GM11168 (cell line): ENCODE measurements around the gene VPS52.
"Not testable (repeated sequence)": the region's sequence is repeated elsewhere in the genome, so short reads cannot be mapped to it uniquely, and the experiment has no call there.

Experiments
- in situ Hi-C: fragments of 300-500 bp; cut with MboI; formaldehyde crosslinking; loops from one replicate; pipeline ENCODE4 v1.12.0; 2022; ENCODE audit warnings: low sequenced_read_pairs; ENCODE audit not compliant: unreplicated experiment

The VPS52 gene

DNA sequence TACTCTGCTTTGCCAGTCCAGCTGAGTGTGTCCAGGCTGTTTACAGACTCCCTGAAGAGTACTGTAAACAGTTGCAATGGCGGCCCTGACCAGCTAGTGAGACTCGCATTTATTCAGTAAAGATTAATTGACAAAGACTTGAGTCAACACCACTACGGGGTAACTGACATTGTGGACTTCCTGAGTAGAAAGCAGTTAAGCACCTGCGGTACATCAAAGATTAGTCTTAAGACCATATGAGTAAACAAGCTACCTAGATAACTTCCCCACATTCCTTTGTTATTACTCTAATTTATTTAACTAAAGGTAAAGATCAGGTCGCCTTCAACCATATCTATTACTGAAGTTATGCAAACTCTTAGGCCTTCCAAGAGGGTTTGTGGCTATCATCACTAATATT, 12.6 kb downstream of the VPS52 start:
- in situ Hi-C loops = no loop called here

- in situ Hi-C loops = no loop called here
Observed at GRCh38 chr6:33254591-33254990, 17.1 kb downstream of the VPS52 start.

DNA sequence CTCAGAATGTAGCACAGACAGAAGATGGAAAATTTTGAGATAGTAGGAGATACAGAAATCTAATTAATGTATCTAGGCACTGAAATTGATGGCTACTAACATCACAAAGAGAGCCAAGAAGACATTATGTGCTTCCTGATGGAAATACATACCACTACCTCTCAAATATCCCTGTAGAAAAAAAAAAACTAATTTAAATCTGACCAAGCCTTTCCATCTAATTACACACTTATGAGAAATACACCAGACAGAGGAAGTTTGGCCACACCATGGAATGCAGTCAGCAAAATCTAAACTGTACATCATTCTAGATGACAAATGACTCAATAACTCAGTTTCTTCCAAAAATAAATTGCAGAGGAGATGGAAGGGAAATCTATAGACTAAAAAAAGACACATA, 18.9 kb downstream of the VPS52 start:
- in situ Hi-C loops = no loop called here

- in situ Hi-C loops = no loop called here
Observed at GRCh38 chr6:33251395-33252012, 20.2 kb downstream of the VPS52 start.

GRCh38 chr6:33250731-33251130, 20.9 kb downstream of the VPS52 start:
- in situ Hi-C loops = no loop called here

- in situ Hi-C loops = loop anchor here (5.0 kb wide), 1 partner anchor 83 kb away; no protein-coding TSS in a partner anchor
Observed at GRCh38 chr6:33249732-33250630, 21.7 kb downstream of the VPS52 start.

DNA sequence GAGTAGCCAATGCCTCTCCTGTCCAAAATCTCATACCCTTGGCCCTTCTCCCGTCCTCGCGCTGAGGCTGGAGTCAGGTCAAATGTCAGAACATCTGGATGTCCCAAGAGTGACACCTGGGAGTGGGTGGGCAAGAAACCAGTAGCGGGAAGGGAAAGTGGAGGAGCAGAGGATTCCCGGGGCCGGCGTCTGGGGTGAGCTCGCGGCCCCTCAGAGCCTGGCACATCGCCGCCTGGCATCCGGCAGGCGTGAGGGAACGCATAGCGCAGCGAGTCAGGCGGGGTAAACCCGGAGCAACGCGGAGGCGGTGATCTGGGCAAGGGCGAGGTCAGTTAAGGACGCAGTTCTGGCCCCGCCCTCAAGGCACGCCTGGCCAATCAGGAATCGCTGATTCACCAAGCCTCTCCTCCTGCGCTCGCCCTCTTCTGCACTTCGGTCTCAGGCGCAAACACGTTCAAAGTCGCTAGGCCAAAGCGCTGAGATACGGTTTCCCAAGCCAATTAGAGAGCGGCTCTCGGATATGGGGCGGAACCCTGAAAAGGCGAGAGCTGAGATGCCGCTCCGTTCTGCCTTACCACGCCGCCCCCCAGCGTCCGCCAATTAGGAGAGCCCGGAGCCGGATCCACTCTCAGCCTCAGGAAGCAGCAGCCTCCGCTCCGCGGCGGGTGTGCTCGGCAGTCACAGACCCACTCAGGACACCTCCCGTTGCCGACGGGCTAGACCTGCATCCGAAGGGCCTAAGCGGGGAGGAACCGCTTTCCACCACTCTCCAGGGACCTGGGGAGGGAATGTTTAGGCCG, 22.5 kb downstream of the VPS52 start:
- in situ Hi-C loops = loop anchor here (5.0 kb wide), 1 partner anchor 82 kb away; no protein-coding TSS in a partner anchor

DNA sequence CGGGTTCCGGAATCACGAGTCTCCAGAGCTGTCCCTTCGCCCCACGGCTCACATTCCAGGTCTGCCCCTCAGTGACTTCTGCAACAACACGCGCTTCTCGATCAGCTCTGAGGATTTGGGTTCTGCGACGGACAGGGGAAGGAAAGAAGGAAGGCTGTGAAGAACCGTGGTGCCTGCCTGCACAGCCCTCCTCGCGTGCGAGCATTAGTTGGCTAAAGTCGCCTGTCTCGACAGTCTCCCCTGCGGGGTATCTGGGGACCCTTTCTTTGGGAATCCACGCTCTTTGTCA, 23.1 kb downstream of the VPS52 start:
- in situ Hi-C loops = loop anchor here (5.0 kb wide), 1 partner anchor 81 kb away; no protein-coding TSS in a partner anchor

- in situ Hi-C loops = loop anchor here (5.0 kb wide), 1 partner anchor 81 kb away; no protein-coding TSS in a partner anchor
Observed at GRCh38 chr6:33247977-33248642, 23.6 kb downstream of the VPS52 start.

GRCh38 chr6:33243476-33243875, 28.2 kb downstream of the VPS52 start:
- in situ Hi-C loops = no loop called here

DNA sequence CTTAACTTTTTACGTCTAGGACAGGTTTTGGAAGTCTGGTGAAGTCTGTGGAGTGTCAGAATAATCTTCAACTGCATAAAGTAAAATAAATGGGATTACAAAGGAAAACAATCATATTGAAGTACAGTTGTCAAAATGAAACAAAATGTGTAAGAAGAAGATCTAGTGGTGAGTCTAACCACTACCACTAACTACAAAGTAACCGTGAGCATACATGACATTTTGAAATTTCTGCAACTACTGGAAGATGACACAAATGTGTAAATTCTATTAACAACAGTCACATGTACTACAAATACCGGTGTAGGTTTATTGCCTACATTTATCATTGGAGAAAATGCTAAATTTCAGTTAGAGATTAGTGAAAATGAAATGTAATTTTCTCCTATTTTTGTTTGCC, 29.7 kb downstream of the VPS52 start:
- in situ Hi-C loops = no loop called here

- in situ Hi-C loops = no loop called here
Observed at GRCh38 chr6:33237741-33238140, 33.9 kb downstream of the VPS52 start.

GRCh38 chr6:33236852-33237251, 34.8 kb downstream of the VPS52 start:
- in situ Hi-C loops = no loop called here

GRCh38 chr6:33236328-33236727, 35.3 kb downstream of the VPS52 start:
- in situ Hi-C loops = no loop called here

- in situ Hi-C loops = no loop called here
Observed at GRCh38 chr6:33235221-33235634, 36.4 kb downstream of the VPS52 start.

- in situ Hi-C loops = not testable (repeated sequence)
Observed at GRCh38 chr6:33226503-33227120, 45.1 kb downstream of the VPS52 start.

DNA sequence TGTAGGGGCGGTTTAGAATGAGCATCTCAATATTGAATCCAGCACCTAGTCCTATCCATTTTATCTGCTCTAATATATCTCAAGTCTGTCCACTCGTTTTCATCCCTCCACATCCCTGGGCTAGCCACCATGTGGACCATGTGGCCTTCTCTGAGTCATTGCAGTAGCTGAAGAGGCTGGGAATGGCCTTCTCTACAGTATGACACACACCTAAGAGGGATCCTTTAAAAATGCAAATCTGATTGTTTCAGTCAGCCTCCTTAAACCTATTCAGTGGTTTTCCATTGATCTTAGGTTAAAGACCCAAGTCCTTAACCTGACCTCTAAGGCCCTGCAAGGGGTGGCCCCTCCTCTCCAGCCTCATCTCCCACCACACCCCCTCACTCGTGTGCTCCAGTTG, 54.0 kb downstream of the VPS52 start:
- in situ Hi-C loops = no loop called here

DNA sequence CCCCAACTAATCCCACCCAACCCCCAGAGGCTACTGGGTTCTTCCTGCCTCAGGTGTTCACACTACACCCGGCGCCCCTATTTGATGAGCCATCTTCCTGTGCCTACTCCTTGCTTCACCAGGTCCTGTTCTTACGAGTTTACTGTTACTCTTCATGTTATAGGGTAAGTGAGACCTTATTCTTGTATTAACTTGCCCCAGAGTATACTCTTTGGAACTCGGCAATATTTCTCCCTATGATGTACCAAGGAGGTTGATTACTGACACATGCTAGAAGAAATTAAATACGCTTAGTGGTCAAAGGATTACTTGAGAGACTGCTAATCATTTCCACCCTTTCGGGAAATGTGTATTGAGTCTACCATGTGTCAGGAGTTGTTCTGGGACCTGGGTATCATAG, 54.4 kb downstream of the VPS52 start:
- in situ Hi-C loops = no loop called here

DNA sequence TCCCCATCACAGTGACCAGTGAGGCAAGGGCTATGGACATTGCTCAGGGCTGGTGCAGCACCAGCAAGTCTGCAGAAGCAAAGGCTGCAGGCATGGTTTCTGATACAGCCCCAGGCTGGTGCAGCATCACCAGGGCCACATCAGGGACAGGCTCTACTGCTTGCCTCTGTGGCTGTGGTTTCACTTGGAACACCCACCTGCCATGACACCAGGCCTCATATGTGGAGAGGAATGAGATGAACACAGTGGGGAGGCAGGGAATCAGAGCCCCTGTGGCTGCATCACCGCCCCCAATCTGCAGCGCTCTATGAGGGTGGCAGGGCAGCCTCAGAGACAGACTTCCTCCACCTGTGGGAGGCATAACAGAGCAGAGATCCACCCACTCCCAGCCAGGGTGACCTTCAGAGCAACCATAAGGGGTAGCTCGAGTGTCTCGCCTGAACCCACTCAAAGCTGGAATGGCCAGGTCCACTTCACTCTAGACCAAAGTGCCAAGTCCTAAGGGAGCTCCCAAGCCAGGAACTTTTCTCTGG, 55.5 kb downstream of the VPS52 start:
- in situ Hi-C loops = no loop called here
